HepG2 (cell line): ENCODE results near the gene RSL1D1. TPM values are rescaled to one million over a fixed set of nuclear protein-coding genes. Genes with fewer than 3 reads are reported as not detected.

Experiments
- ARNTL ChIP-seq: sonication (generic); formaldehyde crosslinking; IDR thresholded peaks from 2 replicates; pipeline ENCODE4 v1.4.0; 2020; ENCODE audit warnings: mild to moderate bottlenecking, missing genetic modification reagents
- FOSL2 ChIP-seq: sonication (generic); formaldehyde crosslinking; IDR thresholded peaks from 2 replicates; pipeline ENCODE4 v1.4.0; 2020; ENCODE audit warnings: missing genetic modification reagents
- GFI1 ChIP-seq: sonication (generic); formaldehyde crosslinking; IDR thresholded peaks from 2 replicates; pipeline ENCODE4 v1.5.0; 2020; ENCODE audit warnings: missing genetic modification reagents, mild to moderate bottlenecking, borderline replicate concordance
- HIVEP1 ChIP-seq: sonication (generic); formaldehyde crosslinking; IDR thresholded peaks from 2 replicates; pipeline ENCODE4 v1.4.0; 2020; ENCODE audit warnings: mild to moderate bottlenecking, missing genetic modification reagents
- SNAI1 ChIP-seq: sonication (generic); formaldehyde crosslinking; IDR thresholded peaks from 2 replicates; pipeline ENCODE4 v1.5.0; 2020; ENCODE audit warnings: mild to moderate bottlenecking, missing genetic modification reagents, borderline replicate concordance
- ZBTB1 ChIP-seq: sonication (generic); formaldehyde crosslinking; IDR thresholded peaks from 2 replicates; pipeline ENCODE4 v1.4.0; 2020; ENCODE audit warnings: missing genetic modification reagents, borderline replicate concordance
- ZNF451 ChIP-seq: sonication (generic); formaldehyde crosslinking; IDR thresholded peaks from 2 replicates; pipeline ENCODE4 v1.5.0; 2020; ENCODE audit warnings: mild to moderate bottlenecking, missing genetic modification reagents
- polyA plus RNA-seq, 8 experiments: library from polyadenylated mRNA; depleted of rRNA in 3 of 8; stranded (reverse) in 7 of 8; unstranded in 1 of 8; fragments of >200 nt; fragmentation: Illumina TruSeq in 4 of 8; extraction: Trizol in 4 of 8; gene quantifications; 2 replicates each; pipeline versions ENCODE4 v1.2.1 to v1.2.3, GENCODE V29; 2011 to 2016; ENCODE audit warnings: low read depth in 4 of 8, missing spikeins in 1 of 8, mixed read lengths in 1 of 8; ENCODE audit not compliant: insufficient read depth in 1 of 8
- total RNA-seq, 5 experiments: library from RNA; depleted of rRNA; stranded (reverse); fragments of >200 nt; fragmentation: Illumina TruSeq; extraction: Trizol; gene quantifications; 2 replicates each; pipeline ENCODE4 v1.2.3, GENCODE V29; 2016; ENCODE audit warnings: low read depth in 1 of 5
- TF ChIP-seq, protein P1 (sequence below): IDR thresholded peaks from 2 replicates; pipeline ENCODE4 v1.6.1; 2016; ENCODE audit warnings: missing genetic modification reagents, missing compliant biosample characterization
- TF ChIP-seq, protein P2 (sequence below): sonication (generic); formaldehyde crosslinking; IDR thresholded peaks from 2 replicates; pipeline ENCODE4 v1.5.0; 2020; ENCODE audit warnings: mild to moderate bottlenecking, missing genetic modification reagents, borderline replicate concordance
- TF ChIP-seq, protein P3 (sequence below): sonication (generic); formaldehyde crosslinking; IDR thresholded peaks from 2 replicates; pipeline ENCODE4 v1.4.0; 2020; ENCODE audit warnings: missing genetic modification reagents, borderline replicate concordance
- TF ChIP-seq, protein P4 (sequence below): sonication (generic); formaldehyde crosslinking; IDR thresholded peaks from 2 replicates; pipeline ENCODE4 v1.4.0; 2020; ENCODE audit warnings: mild to moderate bottlenecking, missing genetic modification reagents
- TF ChIP-seq, protein P5 (sequence below): sonication (generic); formaldehyde crosslinking; IDR thresholded peaks from 2 replicates; pipeline ENCODE4 v1.8.0; 2022; ENCODE audit warnings: missing genetic modification reagents, mild to moderate bottlenecking, borderline replicate concordance
- TF ChIP-seq, protein P6 (sequence below): conservative IDR thresholded peaks from 2 replicates; pipeline ENCODE4 v1.6.1; 2018; ENCODE audit warnings: missing genetic modification reagents

Gene RSL1D1
- total and polyA plus RNA-seq, 2 of the 13 experiments (the other 11 are each of a cell fraction or from before 2014, with no cell fraction given) = 187 to 343 TPM

DNA sequence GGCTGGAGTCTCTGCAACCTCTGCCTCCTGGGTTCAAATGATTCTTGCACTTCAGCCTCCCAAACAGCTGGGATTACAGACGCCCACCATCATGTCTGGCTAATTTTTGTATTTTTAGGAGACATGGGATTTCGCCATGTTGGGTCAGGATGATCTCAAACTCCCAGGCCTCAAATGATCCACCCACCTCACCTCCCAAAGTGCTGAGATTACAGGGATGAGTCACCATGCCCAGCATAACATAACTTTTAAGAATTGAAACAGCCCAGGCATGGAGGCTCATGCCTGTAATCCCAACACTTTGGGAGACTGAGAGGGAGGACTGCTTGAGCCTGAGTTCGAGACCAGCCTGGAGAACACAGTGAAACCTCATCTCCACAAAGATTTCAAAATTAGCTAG, 2.5 kb downstream of the RSL1D1 start (continued):
- TF ChIP-seq, protein P1, sequence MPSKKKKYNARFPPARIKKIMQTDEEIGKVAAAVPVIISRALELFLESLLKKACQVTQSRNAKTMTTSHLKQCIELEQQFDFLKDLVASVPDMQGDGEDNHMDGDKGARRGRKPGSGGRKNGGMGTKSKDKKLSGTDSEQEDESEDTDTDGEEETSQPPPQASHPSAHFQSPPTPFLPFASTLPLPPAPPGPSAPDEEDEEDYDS = no peak
- no peak for TF ChIP-seq ZBTB1
- TF ChIP-seq, protein P2, sequence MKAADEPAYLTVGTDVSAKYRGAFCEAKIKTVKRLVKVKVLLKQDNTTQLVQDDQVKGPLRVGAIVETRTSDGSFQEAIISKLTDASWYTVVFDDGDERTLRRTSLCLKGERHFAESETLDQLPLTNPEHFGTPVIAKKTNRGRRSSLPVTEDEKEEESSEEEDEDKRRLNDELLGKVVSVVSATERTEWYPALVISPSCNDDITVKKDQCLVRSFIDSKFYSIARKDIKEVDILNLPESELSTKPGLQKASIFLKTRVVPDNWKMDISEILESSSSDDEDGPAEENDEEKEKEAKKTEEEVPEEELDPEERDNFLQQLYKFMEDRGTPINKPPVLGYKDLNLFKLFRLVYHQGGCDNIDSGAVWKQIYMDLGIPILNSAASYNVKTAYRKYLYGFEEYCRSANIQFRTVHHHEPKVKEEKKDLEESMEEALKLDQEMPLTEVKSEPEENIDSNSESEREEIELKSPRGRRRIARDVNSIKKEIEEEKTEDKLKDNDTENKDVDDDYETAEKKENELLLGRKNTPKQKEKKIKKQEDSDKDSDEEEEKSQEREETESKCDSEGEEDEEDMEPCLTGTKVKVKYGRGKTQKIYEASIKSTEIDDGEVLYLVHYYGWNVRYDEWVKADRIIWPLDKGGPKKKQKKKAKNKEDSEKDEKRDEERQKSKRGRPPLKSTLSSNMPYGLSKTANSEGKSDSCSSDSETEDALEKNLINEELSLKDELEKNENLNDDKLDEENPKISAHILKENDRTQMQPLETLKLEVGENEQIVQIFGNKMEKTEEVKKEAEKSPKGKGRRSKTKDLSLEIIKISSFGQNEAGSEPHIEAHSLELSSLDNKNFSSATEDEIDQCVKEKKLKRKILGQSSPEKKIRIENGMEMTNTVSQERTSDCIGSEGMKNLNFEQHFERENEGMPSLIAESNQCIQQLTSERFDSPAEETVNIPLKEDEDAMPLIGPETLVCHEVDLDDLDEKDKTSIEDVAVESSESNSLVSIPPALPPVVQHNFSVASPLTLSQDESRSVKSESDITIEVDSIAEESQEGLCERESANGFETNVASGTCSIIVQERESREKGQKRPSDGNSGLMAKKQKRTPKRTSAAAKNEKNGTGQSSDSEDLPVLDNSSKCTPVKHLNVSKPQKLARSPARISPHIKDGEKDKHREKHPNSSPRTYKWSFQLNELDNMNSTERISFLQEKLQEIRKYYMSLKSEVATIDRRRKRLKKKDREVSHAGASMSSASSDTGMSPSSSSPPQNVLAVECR = no peak; the same call in 1 of the 2 replicates
- TF ChIP-seq, protein P3, sequence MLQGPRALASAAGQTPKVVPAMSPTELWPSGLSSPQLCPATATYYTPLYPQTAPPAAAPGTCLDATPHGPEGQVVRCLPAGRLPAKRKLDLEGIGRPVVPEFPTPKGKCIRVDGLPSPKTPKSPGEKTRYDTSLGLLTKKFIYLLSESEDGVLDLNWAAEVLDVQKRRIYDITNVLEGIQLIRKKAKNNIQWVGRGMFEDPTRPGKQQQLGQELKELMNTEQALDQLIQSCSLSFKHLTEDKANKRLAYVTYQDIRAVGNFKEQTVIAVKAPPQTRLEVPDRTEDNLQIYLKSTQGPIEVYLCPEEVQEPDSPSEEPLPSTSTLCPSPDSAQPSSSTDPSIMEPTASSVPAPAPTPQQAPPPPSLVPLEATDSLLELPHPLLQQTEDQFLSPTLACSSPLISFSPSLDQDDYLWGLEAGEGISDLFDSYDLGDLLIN (CRISPR knock-in tag) = no peak
- TF ChIP-seq, protein P4, sequence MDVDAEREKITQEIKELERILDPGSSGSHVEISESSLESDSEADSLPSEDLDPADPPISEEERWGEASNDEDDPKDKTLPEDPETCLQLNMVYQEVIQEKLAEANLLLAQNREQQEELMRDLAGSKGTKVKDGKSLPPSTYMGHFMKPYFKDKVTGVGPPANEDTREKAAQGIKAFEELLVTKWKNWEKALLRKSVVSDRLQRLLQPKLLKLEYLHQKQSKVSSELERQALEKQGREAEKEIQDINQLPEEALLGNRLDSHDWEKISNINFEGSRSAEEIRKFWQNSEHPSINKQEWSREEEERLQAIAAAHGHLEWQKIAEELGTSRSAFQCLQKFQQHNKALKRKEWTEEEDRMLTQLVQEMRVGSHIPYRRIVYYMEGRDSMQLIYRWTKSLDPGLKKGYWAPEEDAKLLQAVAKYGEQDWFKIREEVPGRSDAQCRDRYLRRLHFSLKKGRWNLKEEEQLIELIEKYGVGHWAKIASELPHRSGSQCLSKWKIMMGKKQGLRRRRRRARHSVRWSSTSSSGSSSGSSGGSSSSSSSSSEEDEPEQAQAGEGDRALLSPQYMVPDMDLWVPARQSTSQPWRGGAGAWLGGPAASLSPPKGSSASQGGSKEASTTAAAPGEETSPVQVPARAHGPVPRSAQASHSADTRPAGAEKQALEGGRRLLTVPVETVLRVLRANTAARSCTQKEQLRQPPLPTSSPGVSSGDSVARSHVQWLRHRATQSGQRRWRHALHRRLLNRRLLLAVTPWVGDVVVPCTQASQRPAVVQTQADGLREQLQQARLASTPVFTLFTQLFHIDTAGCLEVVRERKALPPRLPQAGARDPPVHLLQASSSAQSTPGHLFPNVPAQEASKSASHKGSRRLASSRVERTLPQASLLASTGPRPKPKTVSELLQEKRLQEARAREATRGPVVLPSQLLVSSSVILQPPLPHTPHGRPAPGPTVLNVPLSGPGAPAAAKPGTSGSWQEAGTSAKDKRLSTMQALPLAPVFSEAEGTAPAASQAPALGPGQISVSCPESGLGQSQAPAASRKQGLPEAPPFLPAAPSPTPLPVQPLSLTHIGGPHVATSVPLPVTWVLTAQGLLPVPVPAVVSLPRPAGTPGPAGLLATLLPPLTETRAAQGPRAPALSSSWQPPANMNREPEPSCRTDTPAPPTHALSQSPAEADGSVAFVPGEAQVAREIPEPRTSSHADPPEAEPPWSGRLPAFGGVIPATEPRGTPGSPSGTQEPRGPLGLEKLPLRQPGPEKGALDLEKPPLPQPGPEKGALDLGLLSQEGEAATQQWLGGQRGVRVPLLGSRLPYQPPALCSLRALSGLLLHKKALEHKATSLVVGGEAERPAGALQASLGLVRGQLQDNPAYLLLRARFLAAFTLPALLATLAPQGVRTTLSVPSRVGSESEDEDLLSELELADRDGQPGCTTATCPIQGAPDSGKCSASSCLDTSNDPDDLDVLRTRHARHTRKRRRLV (CRISPR knock-in tag) = no peak
- peak; percentile 64 for TF ChIP-seq FOSL2
- TF ChIP-seq ARNTL = no peak
- TF ChIP-seq, protein P5, sequence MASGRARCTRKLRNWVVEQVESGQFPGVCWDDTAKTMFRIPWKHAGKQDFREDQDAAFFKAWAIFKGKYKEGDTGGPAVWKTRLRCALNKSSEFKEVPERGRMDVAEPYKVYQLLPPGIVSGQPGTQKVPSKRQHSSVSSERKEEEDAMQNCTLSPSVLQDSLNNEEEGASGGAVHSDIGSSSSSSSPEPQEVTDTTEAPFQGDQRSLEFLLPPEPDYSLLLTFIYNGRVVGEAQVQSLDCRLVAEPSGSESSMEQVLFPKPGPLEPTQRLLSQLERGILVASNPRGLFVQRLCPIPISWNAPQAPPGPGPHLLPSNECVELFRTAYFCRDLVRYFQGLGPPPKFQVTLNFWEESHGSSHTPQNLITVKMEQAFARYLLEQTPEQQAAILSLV (CRISPR knock-in tag) = 0 out of 2 replicates have a peak, but pooled peaks have one; percentile 31
- no peak for TF ChIP-seq ZNF451
- TF ChIP-seq HIVEP1 = no peak
- no peak for TF ChIP-seq SNAI1 (CRISPR knock-in tag)
- no peak for TF ChIP-seq GFI1 (CRISPR knock-in tag)
- TF ChIP-seq, protein P6, sequence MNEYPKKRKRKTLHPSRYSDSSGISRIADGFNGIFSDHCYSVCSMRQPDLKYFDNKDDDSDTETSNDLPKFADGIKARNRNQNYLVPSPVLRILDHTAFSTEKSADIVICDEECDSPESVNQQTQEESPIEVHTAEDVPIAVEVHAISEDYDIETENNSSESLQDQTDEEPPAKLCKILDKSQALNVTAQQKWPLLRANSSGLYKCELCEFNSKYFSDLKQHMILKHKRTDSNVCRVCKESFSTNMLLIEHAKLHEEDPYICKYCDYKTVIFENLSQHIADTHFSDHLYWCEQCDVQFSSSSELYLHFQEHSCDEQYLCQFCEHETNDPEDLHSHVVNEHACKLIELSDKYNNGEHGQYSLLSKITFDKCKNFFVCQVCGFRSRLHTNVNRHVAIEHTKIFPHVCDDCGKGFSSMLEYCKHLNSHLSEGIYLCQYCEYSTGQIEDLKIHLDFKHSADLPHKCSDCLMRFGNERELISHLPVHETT (CRISPR knock-in tag) = no peak
